ENCODE measurements around the gene VAMP1.
"Not testable (repeated sequence)": the region's sequence is repeated elsewhere in the genome, so short reads cannot be mapped to it uniquely, and the experiment has no call there.

The VAMP1 gene

GRCh38 chr12:6469609-6470374 is 685 bp downstream of the VAMP1 start:
- DNase-seq (ENCODE audit: low read depth in 2 of 2): no peak

GRCh38 chr12:6469092-6469491 is 1.4 kb downstream of the VAMP1 start:
- DNase-seq (ENCODE audit: low read depth in 2 of 2): no peak

- no peak for DNase-seq (ENCODE audit: low read depth in 2 of 2)
Observed at GRCh38 chr12:6468283-6468575, 2.2 kb downstream of the VAMP1 start.

GRCh38 chr12:6467571-6468282 is 2.8 kb downstream of the VAMP1 start:
- DNase-seq (ENCODE audit: low read depth in 2 of 2): not testable (repeated sequence)

GRCh38 chr12:6466751-6467150 is 3.7 kb downstream of the VAMP1 start:
- not testable (repeated sequence) for DNase-seq (ENCODE audit: low read depth in 2 of 2)

GRCh38 chr12:6466184-6466573 is 4.3 kb downstream of the VAMP1 start:
- no peak for DNase-seq (ENCODE audit: low read depth in 2 of 2)

GRCh38 chr12:6465467-6466183 is 4.9 kb downstream of the VAMP1 start:
- DNase-seq (ENCODE audit: low read depth in 2 of 2): no peak

GRCh38 chr12:6464531-6464930 is 5.9 kb downstream of the VAMP1 start:
- no peak for DNase-seq (ENCODE audit: low read depth in 2 of 2)

- no peak for DNase-seq (ENCODE audit: low read depth in 2 of 2)
Observed at GRCh38 chr12:6463858-6464257, 6.6 kb downstream of the VAMP1 start.

GRCh38 chr12:6463216-6463615 is 7.3 kb downstream of the VAMP1 start:
- no peak for DNase-seq (ENCODE audit: low read depth in 2 of 2)

- no peak for DNase-seq (ENCODE audit: low read depth in 2 of 2)
Observed at GRCh38 chr12:6462234-6462995, 8.1 kb downstream of the VAMP1 start.

- peak; percentile 72 to 76 for DNase-seq (ENCODE audit: low read depth in 2 of 2)
Observed at GRCh38 chr12:6461401-6462233, 8.9 kb downstream of the VAMP1 start.

- DNase-seq (ENCODE audit: low read depth in 2 of 2): no peak
Observed at GRCh38 chr12:6460751-6461371, 9.6 kb downstream of the VAMP1 start.

- DNase-seq (ENCODE audit: low read depth in 2 of 2): no peak
Observed at GRCh38 chr12:6459004-6459337, 11.5 kb downstream of the VAMP1 start.

GRCh38 chr12:6458281-6459003 is 12.0 kb downstream of the VAMP1 start:
- no peak for DNase-seq (ENCODE audit: low read depth in 2 of 2)

- DNase-seq (ENCODE audit: low read depth in 2 of 2): no peak
Observed at GRCh38 chr12:6457220-6457945, 13.1 kb downstream of the VAMP1 start.

- DNase-seq (ENCODE audit: low read depth in 2 of 2): no peak
Observed at GRCh38 chr12:6452944-6453630, 17.4 kb downstream of the VAMP1 start.

- no peak for DNase-seq (ENCODE audit: low read depth in 2 of 2)
Observed at GRCh38 chr12:6452245-6452943, 18.1 kb downstream of the VAMP1 start.
